Measurements from ENCODE around the gene ACP6. TPM values are rescaled to one million over a fixed set of nuclear protein-coding genes. Genes with fewer than 3 reads are reported as not detected.

Gene ACP6
- total and polyA plus RNA-seq, 2 of the 13 experiments (the other 11 are each of a cell fraction or from before 2014, with no cell fraction given), result 18.1 to 33.7 TPM

GRCh38 chr1:147669469-147670318 lies 630 bp downstream of the ACP6 start (continued):
- peak; percentile 37; the same call in 1 of the 2 replicates for TF ChIP-seq ZSCAN5A (CRISPR knock-in tag; IDR thresholded peaks at IDR 0.05; ENCODE audit: borderline replicate concordance)
- TF ChIP-seq, protein P1, sequence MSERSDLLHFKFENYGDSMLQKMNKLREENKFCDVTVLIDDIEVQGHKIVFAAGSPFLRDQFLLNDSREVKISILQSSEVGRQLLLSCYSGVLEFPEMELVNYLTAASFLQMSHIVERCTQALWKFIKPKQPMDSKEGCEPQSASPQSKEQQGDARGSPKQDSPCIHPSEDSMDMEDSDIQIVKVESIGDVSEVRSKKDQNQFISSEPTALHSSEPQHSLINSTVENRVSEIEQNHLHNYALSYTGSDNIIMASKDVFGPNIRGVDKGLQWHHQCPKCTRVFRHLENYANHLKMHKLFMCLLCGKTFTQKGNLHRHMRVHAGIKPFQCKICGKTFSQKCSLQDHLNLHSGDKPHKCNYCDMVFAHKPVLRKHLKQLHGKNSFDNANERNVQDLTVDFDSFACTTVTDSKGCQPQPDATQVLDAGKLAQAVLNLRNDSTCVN (CRISPR knock-in tag; IDR thresholded peaks at IDR 0.05; ENCODE audit: borderline replicate concordance), result no peak; the same call in 1 of the 2 replicates
- no peak for TF ChIP-seq IKZF5 (CRISPR knock-in tag; IDR thresholded peaks at IDR 0.05)
- TF ChIP-seq EEA1 (CRISPR knock-in tag; IDR thresholded peaks at IDR 0.05; ENCODE audit: borderline replicate concordance), result no peak
- TF ChIP-seq NCOA1 (CRISPR knock-in tag; IDR thresholded peaks at IDR 0.05), result no peak
- TF ChIP-seq POLR2AphosphoS2 (IDR thresholded peaks at IDR 0.05; ENCODE audit: low read depth, low read length), result no peak
- TF ChIP-seq RNF219 (CRISPR knock-in tag; IDR thresholded peaks at IDR 0.05), result no peak
- TF ChIP-seq, protein P2, sequence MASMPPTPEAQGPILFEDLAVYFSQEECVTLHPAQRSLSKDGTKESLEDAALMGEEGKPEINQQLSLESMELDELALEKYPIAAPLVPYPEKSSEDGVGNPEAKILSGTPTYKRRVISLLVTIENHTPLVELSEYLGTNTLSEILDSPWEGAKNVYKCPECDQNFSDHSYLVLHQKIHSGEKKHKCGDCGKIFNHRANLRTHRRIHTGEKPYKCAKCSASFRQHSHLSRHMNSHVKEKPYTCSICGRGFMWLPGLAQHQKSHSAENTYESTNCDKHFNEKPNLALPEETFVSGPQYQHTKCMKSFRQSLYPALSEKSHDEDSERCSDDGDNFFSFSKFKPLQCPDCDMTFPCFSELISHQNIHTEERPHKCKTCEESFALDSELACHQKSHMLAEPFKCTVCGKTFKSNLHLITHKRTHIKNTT (CRISPR knock-in tag; IDR thresholded peaks at IDR 0.05), result no peak
- TF ChIP-seq ZNF34 (CRISPR knock-in tag; IDR thresholded peaks at IDR 0.05; ENCODE audit: borderline replicate concordance), result peak; percentile 51; the same call in 1 of the 2 replicates
- TF ChIP-seq, protein P3, sequence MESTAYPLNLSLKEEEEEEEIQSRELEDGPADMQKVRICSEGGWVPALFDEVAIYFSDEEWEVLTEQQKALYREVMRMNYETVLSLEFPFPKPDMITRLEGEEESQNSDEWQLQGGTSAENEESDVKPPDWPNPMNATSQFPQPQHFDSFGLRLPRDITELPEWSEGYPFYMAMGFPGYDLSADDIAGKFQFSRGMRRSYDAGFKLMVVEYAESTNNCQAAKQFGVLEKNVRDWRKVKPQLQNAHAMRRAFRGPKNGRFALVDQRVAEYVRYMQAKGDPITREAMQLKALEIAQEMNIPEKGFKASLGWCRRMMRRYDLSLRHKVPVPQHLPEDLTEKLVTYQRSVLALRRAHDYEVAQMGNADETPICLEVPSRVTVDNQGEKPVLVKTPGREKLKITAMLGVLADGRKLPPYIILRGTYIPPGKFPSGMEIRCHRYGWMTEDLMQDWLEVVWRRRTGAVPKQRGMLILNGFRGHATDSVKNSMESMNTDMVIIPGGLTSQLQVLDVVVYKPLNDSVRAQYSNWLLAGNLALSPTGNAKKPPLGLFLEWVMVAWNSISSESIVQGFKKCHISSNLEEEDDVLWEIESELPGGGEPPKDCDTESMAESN (CRISPR knock-in tag; conservative IDR thresholded peaks at IDR 0.05), result 0 out of 2 replicates have a peak, but pooled peaks have one; percentile 4
- no peak for TF ChIP-seq ATF7 (IDR thresholded peaks at IDR 0.05)
- TF ChIP-seq ATF7 (CRISPR knock-in tag; IDR thresholded peaks at IDR 0.05), result no peak; the same call in 1 of the 2 replicates
- no peak for TF ChIP-seq ZNF557 (CRISPR knock-in tag; IDR thresholded peaks at IDR 0.05)
- TF ChIP-seq, protein P4, sequence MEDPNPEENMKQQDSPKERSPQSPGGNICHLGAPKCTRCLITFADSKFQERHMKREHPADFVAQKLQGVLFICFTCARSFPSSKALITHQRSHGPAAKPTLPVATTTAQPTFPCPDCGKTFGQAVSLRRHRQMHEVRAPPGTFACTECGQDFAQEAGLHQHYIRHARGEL (CRISPR knock-in tag; IDR thresholded peaks at IDR 0.05), result no peak
- no peak for TF ChIP-seq PTBP1 (IDR thresholded peaks at IDR 0.05; ENCODE audit: low read depth, low read length, poor library complexity, severe bottlenecking)
- TF ChIP-seq ZNF639 (CRISPR knock-in tag; conservative IDR thresholded peaks at IDR 0.05), result 0 out of 2 replicates have a peak, but pooled peaks have one; percentile 8
